Muscle of back (tissue), 11 donors: Measurements from ENCODE around the gene ADGRB3. TPM values are rescaled to one million over a fixed set of nuclear protein-coding genes. Genes with fewer than 3 reads are reported as not detected.

ENCODE experiments used
- DNase-seq, 3 donors: peaks; one replicate each; pipeline versions ENCODE4 v3.0.0 to v3.0.0-alpha.2; 2013
- polyA plus RNA-seq, 10 donors: library from polyadenylated mRNA; unstranded; fragments of 120-200 nt; gene quantifications; one replicate each; pipeline ENCODE4 v1.2.1, GENCODE V29; 2013; ENCODE audit not compliant: insufficient read length in 10 of 10

Gene ADGRB3
- polyA plus RNA-seq, 10 donors: 0.35 to 1.9 (median 0.62) TPM

DNA sequence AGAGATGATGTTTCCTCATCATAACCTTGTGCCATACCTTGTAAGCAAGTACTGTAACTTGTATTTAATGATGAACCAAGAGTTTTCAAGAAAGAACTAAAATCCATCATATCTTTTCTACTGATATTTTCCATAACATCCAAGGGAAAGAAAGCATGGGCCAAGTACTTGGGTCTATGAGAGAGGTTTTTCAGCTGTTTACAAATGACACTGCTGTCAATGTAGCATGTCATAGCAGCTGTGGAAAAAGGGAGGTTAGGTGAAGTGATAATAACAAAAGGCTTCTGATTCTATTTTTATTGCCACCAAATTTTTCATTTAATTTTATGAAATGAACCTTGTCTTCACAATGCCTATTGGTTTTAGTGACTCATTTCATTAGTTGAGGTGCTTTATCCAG, 679.4 kb downstream of the ADGRB3 start:
- peak in 1 of 3 donors; percentile 12 for DNase-seq

DNA sequence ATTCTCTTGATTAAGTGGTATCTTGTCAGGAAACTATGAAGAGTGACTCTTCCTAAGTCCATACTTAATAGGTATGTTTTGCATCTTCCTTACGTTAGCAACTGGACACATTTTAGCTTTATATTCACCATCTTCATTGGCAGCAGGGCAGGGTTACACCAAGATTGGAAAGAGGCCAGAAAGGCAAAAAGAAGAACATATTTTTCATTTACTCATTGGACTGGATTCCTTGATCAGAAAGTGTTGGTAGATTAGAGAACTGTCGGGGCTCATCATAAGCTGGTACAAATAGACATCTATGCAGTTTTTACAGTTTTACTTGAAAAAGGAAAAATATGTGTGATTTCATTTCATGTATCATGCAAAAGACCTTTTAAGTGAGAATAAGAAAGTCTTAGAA, 696.8 kb downstream of the ADGRB3 start:
- DNase-seq: no peak

DNA sequence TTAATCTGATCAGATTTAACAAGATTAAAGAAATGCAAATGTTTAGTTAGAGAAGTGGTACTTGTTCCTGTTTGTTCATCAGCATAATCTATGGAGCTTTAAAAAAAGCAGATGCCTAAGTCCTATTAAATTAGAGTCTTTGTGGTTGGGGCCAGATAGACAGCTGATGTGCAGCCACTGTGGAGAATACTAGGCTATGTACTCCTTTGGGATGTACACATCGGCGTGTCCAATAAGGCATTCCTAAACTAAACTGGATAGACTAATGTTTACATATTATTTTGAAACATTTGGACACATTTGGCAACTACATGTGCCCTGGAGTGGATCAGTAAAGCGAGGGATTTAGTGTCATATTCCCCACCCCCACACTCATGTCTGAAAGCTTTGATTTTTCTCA, 702.2 kb downstream of the ADGRB3 start:
- DNase-seq: peak in 1 of 3 donors; percentile 33

DNA sequence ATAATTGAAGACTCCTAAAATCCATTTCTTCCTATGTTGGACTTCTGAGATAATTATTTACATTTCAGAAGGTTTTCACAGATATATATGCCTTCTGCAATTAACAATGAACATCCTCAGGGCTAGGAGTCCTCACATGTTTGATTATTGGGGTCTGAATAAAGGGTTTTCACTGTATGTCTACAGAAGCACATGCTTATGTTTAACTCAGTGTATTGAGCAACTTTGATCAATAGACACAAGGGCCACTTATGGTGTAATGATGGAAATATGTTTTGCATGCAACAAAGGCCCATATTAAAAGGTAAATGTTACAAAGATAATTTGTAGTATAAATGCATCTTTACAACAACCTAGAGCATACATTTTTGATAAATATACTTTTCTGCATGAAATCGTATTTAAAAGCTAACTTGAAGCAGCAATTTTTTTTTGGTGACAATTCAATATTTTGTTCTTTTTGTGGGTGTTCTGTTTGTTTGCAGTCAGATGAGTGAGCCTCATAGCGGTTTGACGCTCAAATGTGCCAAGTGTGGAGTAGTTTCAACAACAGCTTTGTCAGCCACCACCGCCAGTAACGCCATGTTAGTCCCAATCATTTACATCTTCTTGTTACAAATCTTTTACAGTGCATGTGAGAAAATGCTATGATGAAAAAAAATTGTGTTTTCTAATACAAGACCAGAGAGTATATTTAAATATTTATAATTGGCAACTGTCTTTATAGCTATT, 703.5 kb downstream of the ADGRB3 start:
- no peak for DNase-seq

DNA sequence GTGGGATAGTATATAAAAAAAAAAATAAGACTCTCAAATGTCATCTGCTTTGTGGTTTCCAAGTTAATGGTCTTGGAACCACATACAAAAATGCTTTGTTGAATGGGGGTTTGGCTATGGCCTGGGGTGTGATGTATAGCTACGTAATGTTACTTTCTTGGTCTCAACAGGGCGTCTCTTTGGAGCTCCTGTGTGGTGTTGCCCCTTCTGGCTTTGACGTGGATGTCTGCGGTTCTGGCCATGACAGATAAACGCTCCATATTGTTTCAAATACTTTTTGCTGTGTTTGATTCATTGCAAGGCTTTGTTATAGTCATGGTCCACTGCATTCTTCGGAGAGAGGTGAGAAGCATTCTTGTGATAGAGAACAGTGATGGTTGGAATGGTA, 704.1 kb downstream of the ADGRB3 start:
- DNase-seq: no peak

DNA sequence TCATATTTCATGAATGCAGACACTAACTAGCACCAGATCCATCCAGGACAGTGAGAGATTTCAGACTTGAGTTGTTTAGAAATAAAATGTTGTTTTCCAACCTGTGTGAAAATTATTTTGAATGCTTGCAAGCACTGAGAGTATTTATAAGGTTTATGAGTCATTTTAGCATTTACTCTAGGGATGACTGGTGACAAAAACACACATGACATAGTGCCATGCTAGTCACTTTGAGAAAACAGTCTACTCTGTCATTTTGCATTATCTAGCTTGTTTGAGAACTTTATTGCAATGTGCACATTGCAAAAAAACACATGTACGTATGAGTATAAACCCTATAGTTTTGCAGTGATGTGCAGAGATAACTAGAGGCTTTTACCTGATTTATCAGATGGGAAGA, 705.1 kb downstream of the ADGRB3 start:
- no peak for DNase-seq

DNA sequence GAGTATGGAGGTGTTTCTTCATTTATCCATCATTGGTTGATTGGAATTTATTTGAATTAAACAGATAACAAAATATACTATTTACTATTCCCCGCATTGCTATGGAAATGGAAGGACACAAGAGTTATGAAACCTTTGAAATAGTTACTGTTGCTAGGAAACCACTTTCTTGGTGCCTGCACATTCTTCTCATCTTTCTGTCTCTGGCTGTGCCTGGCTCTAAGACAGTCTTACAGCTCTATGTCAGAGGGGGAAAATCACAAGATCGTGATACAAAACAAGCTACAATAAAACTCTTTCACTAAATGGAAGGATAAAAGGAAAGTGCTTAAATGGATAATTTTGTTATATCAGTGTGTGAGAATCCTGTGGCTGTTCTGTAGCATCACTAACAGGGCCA, 708.8 kb downstream of the ADGRB3 start:
- peak; percentile 13 to 79 (median 57) for DNase-seq

DNA sequence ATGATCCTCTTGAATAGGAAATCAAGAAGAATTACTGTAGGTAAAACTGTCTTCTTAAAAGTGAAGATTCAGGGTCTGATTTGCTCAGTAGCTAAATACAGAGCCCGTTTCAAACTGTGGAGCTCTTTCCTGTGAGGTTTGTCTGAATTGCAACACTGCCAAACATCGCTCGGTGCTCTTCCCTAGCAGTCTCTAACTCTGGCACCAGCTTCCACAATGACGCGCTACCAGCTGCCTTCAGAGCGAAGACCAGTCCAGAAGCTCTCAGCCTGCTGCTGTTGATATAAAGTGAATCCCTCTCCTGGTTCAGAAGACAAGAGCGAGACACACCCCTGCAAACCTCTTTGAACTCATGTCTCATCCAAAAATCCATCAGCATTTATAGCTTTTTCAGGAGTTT, 714.7 kb downstream of the ADGRB3 start:
- DNase-seq: peak; percentile 59 to 86 (median 83)

DNA sequence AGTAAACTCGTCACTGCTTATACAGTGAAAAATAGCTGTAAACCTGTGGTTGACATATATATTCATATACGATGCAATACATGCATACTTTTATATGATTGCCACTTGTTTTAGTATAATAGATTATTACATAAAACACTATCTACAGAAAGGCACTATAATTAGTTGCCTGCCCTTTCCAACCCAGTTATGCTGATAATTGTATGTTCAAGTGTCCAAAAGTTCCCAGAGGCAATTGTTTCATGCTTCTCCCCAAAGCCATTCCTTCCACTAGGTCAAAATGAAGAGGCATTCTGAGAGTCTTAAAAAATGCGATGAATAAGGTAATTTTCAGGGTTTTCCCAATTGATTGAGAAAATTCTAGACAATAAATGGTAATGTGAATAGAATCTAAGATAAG, 727.1 kb downstream of the ADGRB3 start:
- DNase-seq: no peak

DNA sequence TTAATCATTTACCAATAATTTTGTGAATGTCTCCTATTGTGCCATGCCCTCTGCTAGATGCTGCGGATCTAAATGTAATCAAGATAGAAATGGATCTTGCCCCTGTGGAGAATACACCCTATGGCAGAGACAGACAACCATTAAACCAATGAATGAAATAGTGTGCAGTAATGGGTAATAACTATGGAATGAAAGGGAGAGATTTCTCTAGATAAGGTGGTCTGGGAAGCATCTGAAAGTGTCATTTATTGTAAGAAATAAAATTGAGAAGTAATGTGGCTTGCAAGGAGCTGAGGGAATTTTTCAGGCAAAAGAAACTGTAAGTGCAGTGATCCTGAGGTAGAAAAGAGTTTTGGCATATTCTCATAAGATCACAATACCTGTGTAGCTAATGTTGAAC, 731.7 kb downstream of the ADGRB3 start:
- no peak for DNase-seq

DNA sequence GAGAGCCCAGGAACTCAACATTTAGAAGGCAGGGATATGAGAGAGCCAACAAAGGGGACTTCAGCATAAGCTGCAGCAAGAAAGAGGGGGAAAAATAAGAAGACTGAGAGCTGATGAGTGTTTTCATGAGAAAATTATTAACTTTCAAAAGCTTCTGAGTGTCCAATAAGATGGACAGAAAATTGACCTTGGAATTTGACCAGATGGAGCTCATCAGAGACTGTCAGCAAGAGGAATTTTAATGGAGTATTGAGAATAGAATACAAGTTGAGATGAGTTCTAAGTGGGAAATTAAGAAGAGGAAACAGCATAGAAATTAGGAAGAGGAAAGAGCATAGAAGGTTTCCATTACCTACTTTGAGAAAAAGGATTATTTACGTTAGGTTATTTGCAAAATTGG, 733.5 kb downstream of the ADGRB3 start:
- DNase-seq: no peak

DNA sequence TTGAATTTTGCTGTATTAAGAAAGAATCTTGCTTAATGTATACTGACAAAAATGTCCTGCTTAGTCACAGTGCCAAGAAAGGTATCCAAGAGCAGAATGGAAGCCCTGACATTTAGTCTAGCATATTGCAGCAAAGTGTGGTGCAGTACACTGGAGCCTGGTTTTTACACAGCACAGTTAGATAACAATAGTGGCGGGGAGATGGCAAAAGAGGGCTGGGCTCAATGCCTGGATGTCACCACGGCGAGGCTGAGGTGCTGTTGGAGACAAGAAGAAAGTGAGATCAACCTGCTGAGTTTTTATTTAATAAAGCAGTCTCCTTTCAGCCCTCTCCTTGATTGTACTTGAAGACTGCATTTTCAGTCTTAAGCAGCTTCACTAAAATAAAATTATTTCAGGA, 735.7 kb downstream of the ADGRB3 start:
- DNase-seq: no peak

DNA sequence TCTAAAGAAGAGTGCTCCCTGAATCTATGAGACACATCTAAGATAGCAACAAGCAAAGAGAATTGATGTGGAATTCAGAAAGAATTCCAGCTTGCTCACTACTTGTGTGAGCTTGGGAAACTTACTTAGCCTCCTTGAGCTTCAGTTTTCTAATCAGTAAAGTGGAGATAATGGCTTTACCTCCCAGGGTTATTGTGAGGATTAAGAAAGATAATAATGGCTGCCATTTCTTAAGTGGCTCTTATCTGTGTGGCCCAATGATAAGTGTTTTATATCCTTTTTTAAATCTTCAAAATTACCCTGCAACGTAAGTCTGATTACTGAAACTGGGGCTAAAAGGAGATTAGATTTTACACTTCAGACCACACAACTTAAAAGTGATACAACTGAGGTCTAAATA, 743.2 kb downstream of the ADGRB3 start:
- no peak for DNase-seq

DNA sequence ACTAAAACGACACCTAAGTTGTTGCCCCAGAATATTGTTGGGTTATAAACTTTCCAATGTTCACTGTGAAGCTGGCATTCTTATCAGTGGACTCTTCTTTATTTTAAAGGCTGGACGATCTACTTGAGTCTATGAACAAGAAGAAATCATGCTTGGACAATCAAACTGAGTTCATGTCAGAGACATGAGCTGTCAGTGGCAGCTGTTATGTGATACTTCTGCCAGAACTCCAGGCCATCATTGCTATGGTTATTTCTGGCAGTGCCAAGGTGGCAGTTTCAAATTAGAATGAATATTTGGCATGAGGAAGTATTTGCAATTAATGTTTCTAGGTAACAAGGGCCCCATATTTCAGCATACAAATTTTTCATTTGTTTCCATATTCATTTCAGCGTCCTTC, 744.4 kb downstream of the ADGRB3 start:
- DNase-seq: peak in 2 of 3 donors; percentile 14 to 16

DNA sequence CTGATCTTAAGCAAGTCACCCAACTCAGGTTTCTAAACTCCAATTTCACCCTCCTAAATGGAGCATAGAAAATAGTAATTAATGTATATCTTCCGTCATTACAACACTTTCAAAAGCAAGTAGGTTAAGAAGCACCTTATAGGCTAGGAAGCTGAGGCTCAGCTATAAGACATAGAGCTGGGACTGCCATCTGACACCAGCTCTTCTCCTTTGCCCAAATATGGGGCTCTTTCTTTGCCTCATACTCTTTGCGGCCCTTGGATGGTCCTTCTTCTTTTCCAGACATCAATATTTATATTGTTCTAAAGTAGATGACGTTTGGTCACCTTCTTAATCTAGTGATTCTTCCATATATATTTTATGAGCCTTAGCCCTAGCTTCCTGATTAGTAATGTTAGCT, 748.5 kb downstream of the ADGRB3 start:
- DNase-seq: no peak

DNA sequence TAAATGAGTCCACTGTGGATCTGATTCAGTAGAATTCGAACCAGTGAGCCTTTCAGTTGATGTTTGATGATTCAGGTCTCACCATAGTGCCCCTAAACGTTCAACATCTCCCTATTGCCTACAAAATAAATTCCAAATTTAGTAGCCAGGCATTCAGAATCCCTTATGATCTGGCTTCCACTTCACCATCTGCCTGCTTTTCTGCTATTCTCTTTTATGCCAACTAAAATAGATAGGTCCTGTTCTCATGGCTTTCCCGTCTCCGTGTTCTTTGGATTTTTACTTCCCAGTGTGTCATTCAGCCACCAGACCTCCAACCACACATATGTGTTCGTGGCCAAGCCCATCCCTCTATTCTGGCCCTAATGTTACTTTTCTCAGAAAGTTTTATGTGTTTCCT, 751.3 kb downstream of the ADGRB3 start:
- no peak for DNase-seq

DNA sequence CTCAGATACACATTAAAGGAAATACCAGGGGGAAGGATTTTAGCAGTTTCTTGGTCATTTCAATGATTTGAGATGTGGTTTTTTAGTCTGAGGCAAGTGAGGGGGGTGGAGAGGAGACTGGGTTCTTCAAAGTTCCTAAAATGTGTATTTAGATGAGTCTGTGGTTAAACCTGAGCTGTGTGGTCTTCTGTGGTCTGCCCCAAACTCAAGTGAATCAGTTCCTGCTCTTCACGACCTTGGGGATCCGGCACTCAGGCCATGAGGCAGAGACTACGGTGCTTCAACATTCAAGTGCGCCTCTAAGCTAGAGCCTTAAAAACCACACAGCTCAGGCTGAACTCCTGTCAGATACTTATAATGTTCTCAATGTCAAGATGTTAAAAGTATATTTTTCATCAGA, 755.0 kb downstream of the ADGRB3 start:
- DNase-seq: no peak

DNA sequence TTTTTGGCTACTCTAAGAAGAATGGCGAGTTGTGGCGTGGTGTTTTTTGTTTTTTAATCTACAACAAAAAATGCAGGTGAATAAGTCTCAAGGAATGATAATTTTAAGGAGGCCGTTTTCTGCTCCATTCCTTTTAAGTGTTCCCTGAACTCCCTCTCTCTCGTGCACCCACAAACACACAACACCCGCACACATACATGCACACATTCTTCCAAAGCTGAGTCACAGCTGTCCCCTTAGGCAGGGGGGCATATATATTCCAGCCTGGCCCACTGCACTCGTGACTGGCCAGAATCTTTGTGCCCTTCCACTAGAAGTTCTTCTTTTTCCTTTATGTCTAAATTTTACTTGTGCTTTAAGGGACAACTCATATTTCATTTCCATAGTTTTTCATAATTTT, 756.0 kb downstream of the ADGRB3 start:
- DNase-seq: no peak

DNA sequence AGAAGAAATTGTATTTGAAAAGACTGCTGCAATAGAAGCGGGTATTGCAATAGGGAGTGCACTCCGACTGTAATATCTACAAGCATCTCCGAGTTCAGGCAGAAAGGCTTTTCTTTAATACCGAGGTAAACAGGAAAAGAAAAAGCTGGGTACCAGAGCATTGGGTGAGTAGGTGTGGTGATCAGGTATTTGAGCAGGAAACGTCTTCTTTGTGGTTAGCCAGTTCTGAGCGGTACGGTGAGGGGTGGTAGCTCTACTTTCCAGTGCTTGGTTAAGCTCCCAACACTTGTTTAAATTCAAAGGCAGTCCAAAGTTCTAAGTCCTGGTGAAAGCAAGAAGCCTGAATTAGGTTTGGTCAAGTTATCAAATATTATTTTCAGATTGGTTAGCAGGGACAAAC, 757.7 kb downstream of the ADGRB3 start:
- DNase-seq: no peak

DNA sequence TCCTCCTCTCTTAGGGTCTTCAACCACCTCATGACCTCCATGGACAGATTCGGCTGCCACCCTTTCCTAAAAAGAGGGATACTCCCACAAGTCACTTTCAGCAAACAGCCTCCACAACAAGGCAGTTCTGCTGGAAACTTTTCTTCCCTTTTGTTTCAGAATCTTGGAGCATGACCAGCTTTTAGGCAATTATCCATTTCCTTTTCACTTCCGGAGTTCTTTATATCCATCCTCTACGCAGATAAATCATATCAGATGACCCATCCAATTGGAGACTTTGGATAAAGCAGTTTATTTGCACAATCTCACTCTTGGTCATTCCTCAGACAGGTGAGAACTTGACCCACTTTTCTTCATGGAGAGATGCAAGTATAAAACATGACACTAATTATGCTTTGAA, 763.2 kb downstream of the ADGRB3 start:
- no peak for DNase-seq

DNA sequence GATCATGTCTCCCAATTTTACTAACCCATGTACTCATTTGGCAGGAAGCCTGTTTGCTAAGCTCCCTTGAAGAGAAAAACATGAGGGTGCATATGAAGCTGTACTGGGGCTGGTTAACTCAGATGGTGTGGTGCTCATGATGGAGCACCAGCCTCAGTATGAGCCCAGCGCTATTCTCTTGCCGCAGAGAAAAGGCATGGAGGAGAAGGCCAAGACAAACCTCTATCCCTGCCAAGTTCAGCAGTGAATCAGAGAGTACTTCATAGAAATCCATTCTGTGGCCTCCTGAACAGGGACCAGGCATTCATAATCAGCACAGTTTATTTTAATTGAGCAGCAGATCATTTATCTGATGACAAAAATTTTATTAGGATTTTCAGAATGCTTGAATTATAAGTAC, 763.6 kb downstream of the ADGRB3 start:
- no peak for DNase-seq

DNA sequence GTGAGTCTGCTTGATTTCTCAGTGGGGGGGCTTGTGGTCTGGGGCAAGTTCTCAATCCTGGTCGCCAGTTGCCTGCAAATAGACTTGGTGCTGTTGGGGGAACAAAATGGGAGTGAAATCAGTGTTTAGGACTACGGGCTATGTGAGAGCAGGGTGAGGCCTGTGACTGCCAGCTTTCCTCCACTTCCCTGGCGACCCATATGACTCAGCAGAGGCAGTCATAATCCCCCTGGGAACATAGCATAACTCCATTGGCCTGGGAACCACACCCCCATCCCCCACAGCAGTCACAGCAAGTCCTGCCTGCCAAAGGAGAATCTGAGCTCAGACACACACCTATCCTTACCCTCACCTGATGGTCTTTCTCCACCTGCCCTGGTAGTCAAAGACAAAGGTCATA, 773.8 kb downstream of the ADGRB3 start:
- DNase-seq: no peak

DNA sequence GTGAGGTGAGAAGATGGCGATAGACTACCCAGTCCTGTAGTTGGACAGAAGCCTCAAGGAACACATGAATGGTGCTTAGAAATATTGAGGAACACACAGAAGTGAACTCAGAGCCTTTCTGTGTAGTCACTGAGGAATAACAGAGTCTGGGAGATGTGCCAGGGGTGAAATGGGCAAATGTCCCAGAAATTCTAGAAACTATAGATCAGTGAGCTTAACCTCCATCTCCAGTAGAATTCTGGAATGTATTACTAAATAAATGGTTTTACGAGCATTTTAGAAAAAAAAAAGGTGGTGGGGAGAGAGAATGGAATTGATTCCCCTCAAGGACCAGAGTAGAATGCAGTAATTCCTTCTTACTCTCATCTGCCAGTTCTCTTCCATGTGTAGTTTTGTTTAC, 781.7 kb downstream of the ADGRB3 start:
- peak; percentile 56 to 87 (median 58) for DNase-seq

DNA sequence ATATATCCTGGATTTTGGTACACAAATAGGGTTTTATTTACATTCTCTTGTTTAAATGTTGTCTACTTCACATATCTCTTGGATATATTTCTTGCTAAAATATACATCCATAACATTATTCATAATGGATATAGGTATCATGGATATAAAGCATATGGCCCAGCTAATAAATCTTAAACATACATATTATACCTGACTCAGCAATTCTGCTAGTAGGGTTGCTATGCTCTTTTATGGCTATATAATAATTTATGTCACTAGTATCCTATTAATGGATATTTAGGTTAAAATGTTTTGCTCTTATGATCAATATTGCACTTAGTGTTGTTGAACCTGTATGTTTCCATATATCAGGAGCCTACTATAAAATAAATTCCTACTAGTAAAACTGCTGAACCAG, 786.2 kb downstream of the ADGRB3 start:
- DNase-seq: no peak
